WTC11 (cell line): ENCODE measurements around the gene ADNP2. TPM values are rescaled to one million over a fixed set of nuclear protein-coding genes. Genes with fewer than 3 reads are reported as not detected.

Experiments used
- ATAC-seq: fragments of 200-7000 bp; cut with Tn5 transposase; 2 replicates; pipeline ENCODE4 v1.10.0; 2021; ENCODE audit warnings: mild to moderate bottlenecking, moderate library complexity
- CTCF ChIA-PET: fragments of 300-600 bp; sonication (Branson Sonifier 250); formaldehyde crosslinking; loops from one replicate; lab custom pipeline; 2021; ENCODE audit warnings: antibody characterized with exemption; lab: Charles Lee
- POLR2A ChIA-PET: fragments of 350-600 bp; sonication (Branson Sonifier 250); formaldehyde crosslinking; loops from one replicate; lab custom pipeline; 2021; ENCODE audit warnings: antibody characterized with exemption; lab: Charles Lee
- DNase-seq: peaks from one replicate; pipeline ENCODE4 v3.0.0; 2021; ENCODE audit warnings: low spot score
- H3K27ac Mint-ChIP-seq: 2 replicates; pipeline ENCODE4 v1.8.0; 2021; ENCODE audit warnings: mixed read lengths
- H3K27me3 Mint-ChIP-seq: 2 replicates; pipeline ENCODE4 v1.8.0; 2021; ENCODE audit warnings: low read depth, mild to moderate bottlenecking, moderate library complexity, mixed read lengths
- H3K36me3 Mint-ChIP-seq: 2 replicates; pipeline ENCODE4 v1.8.0; 2021; ENCODE audit warnings: mixed read lengths
- H3K4me1 Mint-ChIP-seq: 2 replicates; pipeline ENCODE4 v1.8.0; 2022; ENCODE audit warnings: mixed read lengths
- H3K4me3 Mint-ChIP-seq: 2 replicates; pipeline ENCODE4 v1.8.0; 2021; ENCODE audit warnings: mild to moderate bottlenecking, moderate library complexity, mixed read lengths
- H3K9me3 Mint-ChIP-seq: 2 replicates; pipeline ENCODE4 v1.8.0; 2021; ENCODE audit warnings: mixed read lengths
- CREB1 ChIP-seq: sonication (generic); formaldehyde crosslinking; IDR thresholded peaks from 2 replicates; pipeline ENCODE4 v1.8.0; 2023; ENCODE audit warnings: mild to moderate bottlenecking, missing genetic modification reagents
- ELF4 ChIP-seq: sonication (generic); formaldehyde crosslinking; IDR thresholded peaks from 2 replicates; pipeline ENCODE4 v1.8.1; 2022; ENCODE audit warnings: low read depth, mild to moderate bottlenecking, moderate library complexity, missing genetic modification reagents
- EMX1 ChIP-seq: fragments of 250-450 bp; sonication (Bioruptor Pico); IDR thresholded peaks from 2 replicates; pipeline ENCODE4 v1.8.0; 2021; ENCODE audit warnings: mild to moderate bottlenecking
- ESRRA ChIP-seq: sonication (generic); formaldehyde crosslinking; IDR thresholded peaks from 2 replicates; pipeline ENCODE4 v1.8.1; 2022; ENCODE audit warnings: mild to moderate bottlenecking, missing genetic modification reagents, borderline replicate concordance
- FOXJ3 ChIP-seq: sonication (generic); formaldehyde crosslinking; IDR thresholded peaks from 2 replicates; pipeline ENCODE4 v1.9.0; 2021; ENCODE audit warnings: missing genetic modification reagents, mild to moderate bottlenecking, borderline replicate concordance
- FOXK1 ChIP-seq: sonication (generic); formaldehyde crosslinking; IDR thresholded peaks from 2 replicates; pipeline ENCODE4 v1.8.0; 2022; ENCODE audit warnings: mild to moderate bottlenecking, moderate library complexity, missing genetic modification reagents
- KAT7 ChIP-seq: sonication (generic); formaldehyde crosslinking; IDR thresholded peaks from 2 replicates; pipeline ENCODE4 v1.8.1; 2023; ENCODE audit warnings: missing genetic modification reagents, mild to moderate bottlenecking, borderline replicate concordance
- MYBL2 ChIP-seq: sonication (generic); formaldehyde crosslinking; IDR thresholded peaks from 2 replicates; pipeline ENCODE4 v1.8.1; 2023; ENCODE audit warnings: mild to moderate bottlenecking, moderate library complexity, missing genetic modification reagents
- NFATC4 ChIP-seq: fragments of 250-450 bp; sonication (Bioruptor Pico); IDR thresholded peaks from 2 replicates; pipeline ENCODE4 v1.9.0; 2021; ENCODE audit warnings: mild to moderate bottlenecking
- NFYB ChIP-seq: sonication (generic); formaldehyde crosslinking; conservative IDR thresholded peaks from 2 replicates; pipeline ENCODE4 v1.8.0; 2022; ENCODE audit warnings: low read depth, missing genetic modification reagents
- NR2C2 ChIP-seq: sonication (generic); formaldehyde crosslinking; IDR thresholded peaks from 2 replicates; pipeline ENCODE4 v1.8.0; 2022; ENCODE audit warnings: mild to moderate bottlenecking, missing genetic modification reagents
- RORB ChIP-seq: fragments of 250-450 bp; sonication (Bioruptor Pico); IDR thresholded peaks from 2 replicates; pipeline ENCODE4 v1.9.0; 2021; ENCODE audit warnings: mild to moderate bottlenecking
- TEAD1 ChIP-seq: sonication (generic); formaldehyde crosslinking; IDR thresholded peaks from 2 replicates; pipeline ENCODE4 v1.8.0; 2022; ENCODE audit warnings: mild to moderate bottlenecking, missing genetic modification reagents
- ZBTB21 ChIP-seq: sonication (generic); formaldehyde crosslinking; IDR thresholded peaks from 2 replicates; pipeline ENCODE4 v1.8.1; 2023; ENCODE audit warnings: mild to moderate bottlenecking, missing genetic modification reagents, borderline replicate concordance
- ZNF121 ChIP-seq: sonication (generic); formaldehyde crosslinking; IDR thresholded peaks from 2 replicates; pipeline ENCODE4 v1.8.0; 2023; ENCODE audit warnings: missing genetic modification reagents
- ZNF232 ChIP-seq: sonication (generic); formaldehyde crosslinking; IDR thresholded peaks from 2 replicates; pipeline ENCODE4 v1.8.0; 2022; ENCODE audit warnings: mild to moderate bottlenecking, missing genetic modification reagents
- ZNF263 ChIP-seq: sonication (generic); formaldehyde crosslinking; IDR thresholded peaks from 2 replicates; pipeline ENCODE4 v1.8.1; 2022; ENCODE audit warnings: low read depth, mild to moderate bottlenecking, moderate library complexity, missing genetic modification reagents
- ZNF416 ChIP-seq: fragments of 250-450 bp; sonication (Bioruptor Pico); IDR thresholded peaks from 2 replicates; pipeline ENCODE4 v1.9.0; 2021; ENCODE audit warnings: mild to moderate bottlenecking, inconsistent platforms
- ZNF423 ChIP-seq: fragments of 250-450 bp; sonication (Bioruptor Pico); IDR thresholded peaks from 2 replicates; pipeline ENCODE4 v2.1.2; 2022; ENCODE audit warnings: mild to moderate bottlenecking, moderate library complexity
- total RNA-seq: library from RNA; stranded (reverse); gene quantifications from 3 replicates; pipeline ENCODE4 v1.2.3, GENCODE V29; 2021
- TF ChIP-seq, protein P1 (sequence below): fragments of 250-450 bp; sonication (Bioruptor Pico); IDR thresholded peaks from 2 replicates; pipeline ENCODE4 v1.9.0; 2021; ENCODE audit warnings: mild to moderate bottlenecking
- TF ChIP-seq, protein P2 (sequence below): sonication (generic); formaldehyde crosslinking; IDR thresholded peaks from 2 replicates; pipeline ENCODE4 v1.8.0; 2023; ENCODE audit warnings: mild to moderate bottlenecking, missing genetic modification reagents
- TF ChIP-seq, protein P3 (sequence below): sonication (generic); formaldehyde crosslinking; IDR thresholded peaks from 2 replicates; pipeline ENCODE4 v1.8.1; 2022; ENCODE audit warnings: missing genetic modification reagents, borderline replicate concordance
- TF ChIP-seq, protein P4 (sequence below): sonication (generic); formaldehyde crosslinking; IDR thresholded peaks from 2 replicates; pipeline ENCODE4 v1.8.0; 2022; ENCODE audit warnings: mild to moderate bottlenecking, missing genetic modification reagents

Gene ADNP2
- total RNA-seq, 1 experiment from 2014 or later, result 56.0 TPM

DNA sequence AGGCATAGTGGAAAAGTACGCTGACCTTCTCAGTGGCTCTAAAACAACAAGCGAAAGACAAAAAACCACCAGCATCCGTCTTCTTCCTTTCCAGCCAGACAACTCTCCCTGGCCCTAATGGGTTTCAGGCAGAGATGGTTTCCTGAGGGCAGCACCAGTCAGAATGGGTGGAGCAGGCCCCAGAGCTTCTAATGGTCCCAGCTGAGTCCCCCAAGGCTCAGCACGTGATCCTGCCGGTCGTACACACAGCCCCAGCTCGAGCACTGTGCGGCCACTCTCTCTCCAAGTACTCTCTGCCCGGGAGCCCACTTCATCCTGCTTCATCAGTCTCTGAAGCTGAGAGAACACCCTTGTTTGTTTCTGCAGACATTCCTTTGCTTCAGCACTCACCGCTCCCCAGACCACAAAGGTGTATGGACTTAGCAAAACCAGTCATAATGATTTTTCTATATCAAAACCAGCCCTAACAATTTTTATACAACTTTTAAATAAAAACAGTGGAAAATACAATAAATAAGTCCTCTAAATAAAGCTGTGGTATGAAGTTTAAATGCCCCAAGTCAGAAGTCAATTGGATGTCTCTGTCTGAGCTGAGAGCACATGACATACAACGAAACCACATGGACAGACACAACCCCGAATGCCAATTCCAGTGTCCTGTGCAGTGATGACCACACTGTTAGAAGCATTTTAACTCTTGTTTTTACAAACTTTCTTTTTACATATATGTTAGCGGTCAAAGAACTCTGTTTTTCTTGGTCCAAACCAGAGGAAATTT lies 74.4 kb downstream of the ADNP2 start:
- Mint-ChIP-seq H3K4me3 (no peak overlapping the region), H3K9me3 (peaks cover 12% of the 10 kb centered on the region), H3K4me1 (peaks cover 7% of the 10 kb centered on the region), H3K27me3 (no peaks in the 10 kb centered on the region), H3K36me3 (0 out of 2 replicates have a peak, but pooled peaks cover 3% of the 10 kb centered on the region), H3K27ac (no peak overlapping the region)
- no peak for TF ChIP-seq RORB
- no peak for TF ChIP-seq KAT7 (CRISPR knock-in tag)
- ChIA-PET CTCF (interaction anchor here (0.7 to 2.2 kb wide), 2 partner anchors 17 kb away, joined by 3 to 14 read pairs; no protein-coding TSS in a partner anchor), POLR2A (interaction anchor here (0.6 to 0.9 kb wide), 2 partner anchors 15 to 836 kb away, joined by 3 read pairs; no protein-coding TSS in a partner anchor)
- ATAC-seq, result no peak
- no peak for DNase-seq

DNA sequence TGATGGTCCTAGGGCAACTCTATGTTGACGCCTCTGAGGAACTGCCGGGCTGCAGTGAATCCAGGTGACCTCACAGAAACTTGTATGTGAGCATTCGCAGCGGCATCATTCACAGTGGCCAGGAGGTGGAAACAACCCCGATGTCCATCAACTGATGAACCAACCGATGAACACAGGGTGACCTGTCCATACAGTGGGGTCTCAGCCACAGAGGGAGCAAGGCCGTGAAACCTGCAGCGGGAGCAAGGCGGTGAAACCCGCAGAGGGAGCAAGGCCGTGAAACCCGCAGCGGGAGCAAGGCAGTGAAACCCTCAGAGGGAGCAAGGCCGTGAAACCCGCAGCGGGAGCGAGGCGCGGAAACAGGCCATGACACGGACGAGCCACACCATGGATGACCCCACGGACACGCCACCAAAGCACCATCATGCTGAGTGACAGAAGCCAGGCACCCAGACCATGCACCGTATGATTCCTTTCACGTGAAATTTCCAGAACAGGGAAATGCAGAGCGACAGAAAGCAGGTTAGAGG lies 75.2 kb downstream of the ADNP2 start:
- CTCF ChIA-PET, result interaction anchor here (0.7 kb wide), 1 partner anchor 16 kb away, joined by 3 read pairs; no protein-coding TSS in a partner anchor
- Mint-ChIP-seq H3K4me3 (no peak overlapping the region), H3K27ac (peak overlapping the region; percentile 80; the same call in 1 of the 2 replicates), H3K36me3 (0 out of 2 replicates have a peak, but pooled peaks cover 3% of the 10 kb centered on the region), H3K9me3 (peaks cover 12% of the 10 kb centered on the region), H3K27me3 (no peaks in the 10 kb centered on the region), H3K4me1 (peaks cover 7% of the 10 kb centered on the region)
- DNase-seq, result no peak
- POLR2A ChIA-PET, result no interaction called here
- ATAC-seq, result no peak
- TF ChIP-seq NFYB (CRISPR knock-in tag) (no peak), ESRRA (CRISPR knock-in tag) (no peak), ZNF121 (CRISPR knock-in tag) (no peak), MYBL2 (CRISPR knock-in tag) (no peak), FOXJ3 (CRISPR knock-in tag) (no peak)
- TF ChIP-seq, protein P1, sequence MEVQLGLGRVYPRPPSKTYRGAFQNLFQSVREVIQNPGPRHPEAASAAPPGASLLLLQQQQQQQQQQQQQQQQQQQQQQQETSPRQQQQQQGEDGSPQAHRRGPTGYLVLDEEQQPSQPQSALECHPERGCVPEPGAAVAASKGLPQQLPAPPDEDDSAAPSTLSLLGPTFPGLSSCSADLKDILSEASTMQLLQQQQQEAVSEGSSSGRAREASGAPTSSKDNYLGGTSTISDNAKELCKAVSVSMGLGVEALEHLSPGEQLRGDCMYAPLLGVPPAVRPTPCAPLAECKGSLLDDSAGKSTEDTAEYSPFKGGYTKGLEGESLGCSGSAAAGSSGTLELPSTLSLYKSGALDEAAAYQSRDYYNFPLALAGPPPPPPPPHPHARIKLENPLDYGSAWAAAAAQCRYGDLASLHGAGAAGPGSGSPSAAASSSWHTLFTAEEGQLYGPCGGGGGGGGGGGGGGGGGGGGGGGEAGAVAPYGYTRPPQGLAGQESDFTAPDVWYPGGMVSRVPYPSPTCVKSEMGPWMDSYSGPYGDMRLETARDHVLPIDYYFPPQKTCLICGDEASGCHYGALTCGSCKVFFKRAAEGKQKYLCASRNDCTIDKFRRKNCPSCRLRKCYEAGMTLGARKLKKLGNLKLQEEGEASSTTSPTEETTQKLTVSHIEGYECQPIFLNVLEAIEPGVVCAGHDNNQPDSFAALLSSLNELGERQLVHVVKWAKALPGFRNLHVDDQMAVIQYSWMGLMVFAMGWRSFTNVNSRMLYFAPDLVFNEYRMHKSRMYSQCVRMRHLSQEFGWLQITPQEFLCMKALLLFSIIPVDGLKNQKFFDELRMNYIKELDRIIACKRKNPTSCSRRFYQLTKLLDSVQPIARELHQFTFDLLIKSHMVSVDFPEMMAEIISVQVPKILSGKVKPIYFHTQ, result no peak
- TF ChIP-seq, protein P2, sequence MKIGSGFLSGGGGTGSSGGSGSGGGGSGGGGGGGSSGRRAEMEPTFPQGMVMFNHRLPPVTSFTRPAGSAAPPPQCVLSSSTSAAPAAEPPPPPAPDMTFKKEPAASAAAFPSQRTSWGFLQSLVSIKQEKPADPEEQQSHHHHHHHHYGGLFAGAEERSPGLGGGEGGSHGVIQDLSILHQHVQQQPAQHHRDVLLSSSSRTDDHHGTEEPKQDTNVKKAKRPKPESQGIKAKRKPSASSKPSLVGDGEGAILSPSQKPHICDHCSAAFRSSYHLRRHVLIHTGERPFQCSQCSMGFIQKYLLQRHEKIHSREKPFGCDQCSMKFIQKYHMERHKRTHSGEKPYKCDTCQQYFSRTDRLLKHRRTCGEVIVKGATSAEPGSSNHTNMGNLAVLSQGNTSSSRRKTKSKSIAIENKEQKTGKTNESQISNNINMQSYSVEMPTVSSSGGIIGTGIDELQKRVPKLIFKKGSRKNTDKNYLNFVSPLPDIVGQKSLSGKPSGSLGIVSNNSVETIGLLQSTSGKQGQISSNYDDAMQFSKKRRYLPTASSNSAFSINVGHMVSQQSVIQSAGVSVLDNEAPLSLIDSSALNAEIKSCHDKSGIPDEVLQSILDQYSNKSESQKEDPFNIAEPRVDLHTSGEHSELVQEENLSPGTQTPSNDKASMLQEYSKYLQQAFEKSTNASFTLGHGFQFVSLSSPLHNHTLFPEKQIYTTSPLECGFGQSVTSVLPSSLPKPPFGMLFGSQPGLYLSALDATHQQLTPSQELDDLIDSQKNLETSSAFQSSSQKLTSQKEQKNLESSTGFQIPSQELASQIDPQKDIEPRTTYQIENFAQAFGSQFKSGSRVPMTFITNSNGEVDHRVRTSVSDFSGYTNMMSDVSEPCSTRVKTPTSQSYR (CRISPR knock-in tag), result no peak

DNA sequence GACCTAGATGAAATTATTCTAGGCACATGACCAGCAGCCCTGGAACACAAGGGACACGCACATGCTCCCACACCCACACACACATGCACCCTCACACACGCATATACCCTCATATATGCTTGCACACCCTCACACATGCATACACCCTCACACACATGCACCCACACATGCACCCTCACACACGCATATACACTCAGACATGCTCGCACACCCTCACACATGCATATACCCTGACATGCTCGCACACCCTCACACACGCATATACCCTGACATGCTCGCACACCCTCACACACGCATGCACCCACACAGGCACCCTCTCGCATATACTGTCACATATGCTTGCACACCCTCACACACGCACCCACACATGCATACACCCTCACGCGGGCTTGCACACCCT lies 76.5 kb downstream of the ADNP2 start:
- Mint-ChIP-seq H3K27me3 (no peaks in the 10 kb centered on the region), H3K36me3 (0 out of 2 replicates have a peak, but pooled peaks cover 3% of the 10 kb centered on the region), H3K4me3 (no peak overlapping the region), H3K4me1 (peaks cover 7% of the 10 kb centered on the region), H3K27ac (no peak overlapping the region), H3K9me3 (peaks cover 12% of the 10 kb centered on the region)
- ChIA-PET CTCF (no interaction called here), POLR2A (no interaction called here)
- ATAC-seq (no peak), DNase-seq (no peak)
- no peak for TF ChIP-seq NFATC4 (CRISPR knock-in tag)
- TF ChIP-seq NR2C2 (CRISPR knock-in tag), result no peak
- TF ChIP-seq ZNF416 (CRISPR knock-in tag), result no peak
- no peak for TF ChIP-seq MYBL2 (CRISPR knock-in tag)
- no peak for TF ChIP-seq ZNF232 (CRISPR knock-in tag)
- no peak for TF ChIP-seq TEAD1 (CRISPR knock-in tag)
- no peak for TF ChIP-seq ZNF423 (CRISPR knock-in tag)
- TF ChIP-seq, protein P3, sequence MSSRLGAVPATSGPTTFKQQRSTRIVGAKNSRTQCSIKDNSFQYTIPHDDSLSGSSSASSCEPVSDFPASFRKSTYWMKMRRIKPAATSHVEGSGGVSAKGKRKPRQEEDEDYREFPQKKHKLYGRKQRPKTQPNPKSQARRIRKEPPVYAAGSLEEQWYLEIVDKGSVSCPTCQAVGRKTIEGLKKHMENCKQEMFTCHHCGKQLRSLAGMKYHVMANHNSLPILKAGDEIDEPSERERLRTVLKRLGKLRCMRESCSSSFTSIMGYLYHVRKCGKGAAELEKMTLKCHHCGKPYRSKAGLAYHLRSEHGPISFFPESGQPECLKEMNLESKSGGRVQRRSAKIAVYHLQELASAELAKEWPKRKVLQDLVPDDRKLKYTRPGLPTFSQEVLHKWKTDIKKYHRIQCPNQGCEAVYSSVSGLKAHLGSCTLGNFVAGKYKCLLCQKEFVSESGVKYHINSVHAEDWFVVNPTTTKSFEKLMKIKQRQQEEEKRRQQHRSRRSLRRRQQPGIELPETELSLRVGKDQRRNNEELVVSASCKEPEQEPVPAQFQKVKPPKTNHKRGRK, result no peak
- TF ChIP-seq ESRRA (CRISPR knock-in tag), result no peak
- TF ChIP-seq CREB1 (CRISPR knock-in tag), result no peak
- TF ChIP-seq NFYB (CRISPR knock-in tag), result no peak
- no peak for TF ChIP-seq EMX1 (CRISPR knock-in tag)
- TF ChIP-seq, protein P4, sequence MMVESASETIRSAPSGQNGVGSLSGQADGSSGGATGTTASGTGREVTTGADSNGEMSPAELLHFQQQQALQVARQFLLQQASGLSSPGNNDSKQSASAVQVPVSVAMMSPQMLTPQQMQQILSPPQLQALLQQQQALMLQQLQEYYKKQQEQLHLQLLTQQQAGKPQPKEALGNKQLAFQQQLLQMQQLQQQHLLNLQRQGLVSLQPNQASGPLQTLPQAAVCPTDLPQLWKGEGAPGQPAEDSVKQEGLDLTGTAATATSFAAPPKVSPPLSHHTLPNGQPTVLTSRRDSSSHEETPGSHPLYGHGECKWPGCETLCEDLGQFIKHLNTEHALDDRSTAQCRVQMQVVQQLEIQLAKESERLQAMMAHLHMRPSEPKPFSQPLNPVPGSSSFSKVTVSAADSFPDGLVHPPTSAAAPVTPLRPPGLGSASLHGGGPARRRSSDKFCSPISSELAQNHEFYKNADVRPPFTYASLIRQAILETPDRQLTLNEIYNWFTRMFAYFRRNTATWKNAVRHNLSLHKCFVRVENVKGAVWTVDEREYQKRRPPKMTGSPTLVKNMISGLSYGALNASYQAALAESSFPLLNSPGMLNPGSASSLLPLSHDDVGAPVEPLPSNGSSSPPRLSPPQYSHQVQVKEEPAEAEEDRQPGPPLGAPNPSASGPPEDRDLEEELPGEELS (CRISPR knock-in tag), result no peak
- no peak for TF ChIP-seq ZNF263 (CRISPR knock-in tag)
- no peak for TF ChIP-seq ZBTB21
- TF ChIP-seq ELF4 (CRISPR knock-in tag), result no peak
- TF ChIP-seq FOXK1 (CRISPR knock-in tag), result no peak
